A172 (cell line): ENCODE measurements around the gene TEAD1. TPM values are rescaled to one million over a fixed set of nuclear protein-coding genes. Genes with fewer than 3 reads are reported as not detected.
"Not testable (repeated sequence)": the region's sequence is repeated elsewhere in the genome, so short reads cannot be mapped to it uniquely, and the experiment has no call there.

Experiments
- DNase-seq: peaks from one replicate; pipeline ENCODE4 v3.0.0-alpha.2; 2015; ENCODE audit warnings: low spot score
- total RNA-seq: library from RNA; depleted of rRNA; stranded (reverse); fragments of >200 nt; shearing (Covaris generic); gene quantifications from 2 replicates; pipeline ENCODE4 v1.2.3, GENCODE V29; 2014

TEAD1 gene
- total RNA-seq, 1 experiment from 2014 or later, result 92.5 TPM

- DNase-seq, result peak; percentile 73
Measured at GRCh38 chr11:12862696-12863469, 188.7 kb downstream of the TEAD1 start.

GRCh38 chr11:12863605-12864121 lies 189.4 kb downstream of the TEAD1 start:
- no peak for DNase-seq

GRCh38 chr11:12864316-12865156 lies 190.3 kb downstream of the TEAD1 start:
- DNase-seq, result peak; percentile 59

GRCh38 chr11:12865863-12866595 lies 191.8 kb downstream of the TEAD1 start:
- no peak for DNase-seq

- DNase-seq, result no peak
Measured at GRCh38 chr11:12867531-12867930, 193.3 kb downstream of the TEAD1 start.

- DNase-seq, result peak; percentile 42
Measured at GRCh38 chr11:12868315-12869073, 194.3 kb downstream of the TEAD1 start.

GRCh38 chr11:12871241-12871640 lies 197.0 kb downstream of the TEAD1 start:
- DNase-seq, result no peak

GRCh38 chr11:12871788-12872321 lies 197.6 kb downstream of the TEAD1 start:
- no peak for DNase-seq

- DNase-seq, result no peak
Measured at GRCh38 chr11:12876340-12876739, 202.1 kb downstream of the TEAD1 start.

GRCh38 chr11:12876988-12877387 lies 202.8 kb downstream of the TEAD1 start:
- DNase-seq, result peak; percentile 46

- DNase-seq, result not testable (repeated sequence)
Measured at GRCh38 chr11:12877508-12877907, 203.3 kb downstream of the TEAD1 start.

GRCh38 chr11:12880327-12880726 lies 206.1 kb downstream of the TEAD1 start:
- no peak for DNase-seq

GRCh38 chr11:12882670-12883069 lies 208.4 kb downstream of the TEAD1 start:
- DNase-seq, result no peak

GRCh38 chr11:12884751-12885318 lies 210.6 kb downstream of the TEAD1 start:
- DNase-seq, result no peak

- DNase-seq, result no peak
Measured at GRCh38 chr11:12885717-12886239, 211.6 kb downstream of the TEAD1 start.

- no peak for DNase-seq
Measured at GRCh38 chr11:12886508-12886907, 212.3 kb downstream of the TEAD1 start.

- DNase-seq, result peak; percentile 87
Measured at GRCh38 chr11:12888525-12889158, 214.4 kb downstream of the TEAD1 start.

- DNase-seq, result peak; percentile 47
Measured at GRCh38 chr11:12889243-12889642, 215.0 kb downstream of the TEAD1 start.

GRCh38 chr11:12890476-12890875 lies 216.3 kb downstream of the TEAD1 start:
- no peak for DNase-seq
